MCF 10A (cell line): Measurements from ENCODE around the gene NRL. TPM values are rescaled to one million over a fixed set of nuclear protein-coding genes. Genes with fewer than 3 reads are reported as not detected.

Experiments used
- BruUV-seq: library from RNA; stranded (reverse); fragments of 400-500 nt; replicated peaks from 2 replicates; lab custom pipeline; 2021; lab: Mats Ljungman, UMichigan
- CTCF ChIA-PET: fragments of 300-600 bp; sonication (Branson Sonifier 250); formaldehyde crosslinking; extraction: SDS; loops from one replicate; lab custom pipeline; 2021; ENCODE audit warnings: antibody characterized with exemption, inconsistent platforms; lab: Yijun Ruan, JAX
- POLR2A ChIA-PET: fragments of 300-600, 350-650 bp; sonication (Branson Sonifier 250); formaldehyde crosslinking; extraction: SDS; loops from one replicate; lab custom pipeline; 2020; ENCODE audit warnings: antibody characterized with exemption, inconsistent platforms; lab: Yijun Ruan, JAX
- DNase-seq: peaks from one replicate; pipeline ENCODE4 v3.0.0-alpha.2; 2018; ENCODE audit not compliant: unreplicated experiment
- H3K27ac Mint-ChIP-seq: one replicate; pipeline ENCODE4 v1.8.0; 2022; ENCODE audit warnings: mild to moderate bottlenecking, low read depth, mixed read lengths; ENCODE audit not compliant: unreplicated experiment
- H3K27me3 Mint-ChIP-seq: one replicate; pipeline ENCODE4 v1.8.0; 2022; ENCODE audit warnings: mixed read lengths; ENCODE audit not compliant: insufficient read depth, unreplicated experiment
- H3K36me3 Mint-ChIP-seq: one replicate; pipeline ENCODE4 v1.8.0; 2022; ENCODE audit warnings: mild to moderate bottlenecking, moderate library complexity, mixed read lengths; ENCODE audit not compliant: insufficient read depth, unreplicated experiment
- H3K4me1 Mint-ChIP-seq: one replicate; pipeline ENCODE4 v1.8.0; 2022; ENCODE audit warnings: mixed read lengths; ENCODE audit not compliant: insufficient read depth, unreplicated experiment
- H3K4me3 Mint-ChIP-seq: one replicate; pipeline ENCODE4 v1.8.0; 2022; ENCODE audit warnings: mild to moderate bottlenecking, moderate library complexity, mixed read lengths; ENCODE audit not compliant: unreplicated experiment
- H3K9me3 Mint-ChIP-seq: one replicate; pipeline ENCODE4 v1.8.0; 2022; ENCODE audit warnings: mixed read lengths; ENCODE audit not compliant: unreplicated experiment
- CTCF ChIP-seq: fragments of 200-600 bp; IDR thresholded peaks from one replicate; pipeline ENCODE4 v1.8.0; 2022; ENCODE audit warnings: antibody characterized with exemption, mild to moderate bottlenecking; ENCODE audit not compliant: unreplicated experiment
- intact Hi-C: fragments of 100-400 bp; cut with micrococcal nuclease; formaldehyde crosslinking; loops from 2 replicates; pipeline ENCODE4 v1.14.1; 2022
- total RNA-seq: library from RNA; stranded (reverse); gene quantifications from 2 replicates; pipeline ENCODE4 v1.2.3, GENCODE V29; 2022

NRL gene
- total RNA-seq, 1 experiment from 2014 or later: 2.1 TPM

DNA sequence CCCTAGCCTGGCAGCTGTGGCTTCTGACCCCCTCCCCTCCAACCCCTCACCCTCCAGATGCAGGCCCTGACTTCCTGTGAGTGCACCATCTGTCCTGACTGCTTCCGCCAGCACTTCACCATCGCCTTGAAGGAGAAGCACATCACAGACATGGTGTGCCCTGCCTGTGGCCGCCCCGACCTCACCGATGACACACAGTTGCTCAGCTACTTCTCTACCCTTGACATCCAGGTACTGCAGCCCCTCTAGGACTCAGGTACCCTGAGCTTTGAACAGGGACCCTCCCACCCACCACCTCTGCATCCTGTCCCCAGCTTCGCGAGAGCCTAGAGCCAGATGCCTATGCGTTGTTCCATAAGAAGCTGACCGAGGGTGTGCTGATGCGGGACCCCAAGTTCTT lies 40.4 kb upstream of the NRL start:
- Mint-ChIP-seq H3K27me3 (no peaks in the 10 kb centered on the region), H3K9me3 (no peaks in the 10 kb centered on the region), H3K36me3 (peaks cover 75% of the 10 kb centered on the region), H3K4me1 (peaks cover 2% of the 10 kb centered on the region), H3K27ac (no peak overlapping the region), H3K4me3 (no peak overlapping the region)
- no TSS peak for BruUV-seq
- no peak for TF ChIP-seq CTCF
- intact Hi-C loops: no loop called here
- POLR2A ChIA-PET: interaction anchor here (0.7 to 4.6 kb wide), 5 partner anchors 8 to 45 kb away, joined by 3 to 14 read pairs (median 3); partner anchors contain the start of genes EMC9, PSME2 and RNF31
- DNase-seq: no peak
- CTCF ChIA-PET: interaction anchor here (1.0 kb wide), 1 partner anchor 178 kb away, joined by 3 read pairs; no protein-coding TSS in a partner anchor

DNA sequence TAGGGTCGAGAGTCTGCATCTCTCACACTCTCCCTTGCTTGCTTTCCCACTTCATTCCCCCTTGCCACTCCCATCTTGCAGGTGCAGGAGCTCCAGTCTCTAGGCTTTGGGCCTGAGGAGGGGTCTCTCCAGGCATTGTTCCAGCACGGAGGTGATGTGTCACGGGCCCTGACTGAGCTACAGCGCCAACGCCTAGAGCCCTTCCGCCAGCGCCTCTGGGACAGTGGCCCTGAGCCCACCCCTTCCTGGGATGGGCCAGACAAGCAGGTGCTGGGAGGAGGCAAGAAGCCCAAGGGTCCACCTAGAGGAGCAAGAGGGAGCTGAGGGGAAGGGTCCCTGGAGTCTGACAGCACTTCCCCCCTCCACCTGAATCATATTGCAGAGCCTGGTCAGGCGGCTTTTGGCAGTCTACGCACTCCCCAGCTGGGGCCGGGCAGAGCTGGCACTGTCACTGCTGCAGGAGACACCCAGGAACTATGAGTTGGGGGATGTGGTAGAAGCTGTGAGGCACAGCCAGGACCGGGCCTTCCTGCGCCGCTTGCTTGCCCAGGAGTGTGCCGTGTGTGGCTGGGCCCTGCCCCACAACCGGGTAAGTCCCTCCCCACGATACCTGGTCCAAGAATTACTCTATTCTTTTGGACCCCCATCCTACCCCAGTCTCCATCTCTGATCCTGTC lies 36.8 kb upstream of the NRL start:
- Mint-ChIP-seq H3K4me3 (no peak overlapping the region), H3K9me3 (no peaks in the 10 kb centered on the region), H3K27ac (no peak overlapping the region), H3K36me3 (peaks cover 66% of the 10 kb centered on the region), H3K27me3 (no peaks in the 10 kb centered on the region), H3K4me1 (no peaks in the 10 kb centered on the region)
- ChIA-PET CTCF (interaction anchor here (0.7 to 10.3 kb wide), 5 partner anchors 9 to 592 kb away, joined by 3 to 141 read pairs (median 3); partner anchors contain the start of gene IRF9), POLR2A (interaction anchor here (0.9 to 2.6 kb wide), 3 partner anchors 10 to 16 kb away, joined by 3 to 9 read pairs (median 4); partner anchors contain the start of genes EMC9, IRF9 and PSME1)
- no TSS peak for BruUV-seq
- no peak for TF ChIP-seq CTCF
- no peak for DNase-seq
- intact Hi-C loops: no loop called here

GRCh38 chr14:24150993-24151392 lies 36.2 kb upstream of the NRL start:
- DNase-seq: no peak
- Mint-ChIP-seq H3K36me3 (peaks cover 62% of the 10 kb centered on the region), H3K4me1 (no peaks in the 10 kb centered on the region), H3K4me3 (no peak overlapping the region), H3K27me3 (no peaks in the 10 kb centered on the region), H3K9me3 (no peaks in the 10 kb centered on the region), H3K27ac (no peak overlapping the region)
- ChIA-PET POLR2A (interaction anchor here (0.6 to 2.6 kb wide), 4 partner anchors 10 to 65 kb away, joined by 3 to 9 read pairs (median 4); partner anchors contain the start of genes EMC9 and PSME1), CTCF (interaction anchor here (0.6 to 10.3 kb wide), 7 partner anchors 9 to 591 kb away, joined by 3 to 141 read pairs (median 3); partner anchors contain the start of gene IRF9)
- no TSS peak for BruUV-seq
- no peak for TF ChIP-seq CTCF
- intact Hi-C loops: no loop called here

GRCh38 chr14:24150567-24150966 lies 35.8 kb upstream of the NRL start:
- ChIA-PET POLR2A (interaction anchor here (0.6 to 5.7 kb wide), 5 partner anchors 9 to 65 kb away, joined by 3 to 114 read pairs (median 4); partner anchors contain the start of genes DCAF11, EMC9, NRL and PSME1), CTCF (interaction anchor here (0.6 to 10.3 kb wide), 6 partner anchors 10 to 1815 kb away, joined by 3 to 141 read pairs (median 4); partner anchors contain the start of gene IRF9)
- Mint-ChIP-seq H3K27me3 (no peaks in the 10 kb centered on the region), H3K9me3 (no peaks in the 10 kb centered on the region), H3K27ac (no peak overlapping the region), H3K4me3 (no peak overlapping the region), H3K36me3 (peaks cover 60% of the 10 kb centered on the region), H3K4me1 (no peaks in the 10 kb centered on the region)
- TF ChIP-seq CTCF: no peak
- intact Hi-C loops: no loop called here
- BruUV-seq: no TSS peak
- DNase-seq: no peak
